ENCODE data around the gene CRYAB.

DNA sequence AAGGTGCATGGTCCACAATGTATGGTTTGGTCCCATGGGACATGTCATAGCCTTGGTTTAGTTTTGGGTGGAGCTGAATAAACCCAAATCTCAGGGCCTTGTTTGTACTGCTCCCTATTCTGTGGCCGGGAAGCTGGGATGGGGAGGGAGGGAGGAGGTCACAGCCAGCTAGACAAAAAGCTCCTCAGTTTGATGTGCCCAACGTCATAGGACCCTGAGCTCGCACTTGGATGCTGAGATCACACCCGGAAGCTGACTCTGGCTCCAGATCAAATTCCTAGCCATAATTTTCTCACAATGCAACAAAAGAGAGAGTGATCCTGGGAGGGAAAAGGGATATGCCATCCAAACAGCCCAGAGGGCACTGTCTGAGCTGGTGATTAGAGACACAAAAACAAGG, 2.4 kb upstream of the CRYAB start:
- TF ChIP-seq EZH2 (IDR thresholded peaks at IDR 0.05; ENCODE audit: low read length, unreplicated experiment) = no peak
- TF ChIP-seq, protein P1, sequence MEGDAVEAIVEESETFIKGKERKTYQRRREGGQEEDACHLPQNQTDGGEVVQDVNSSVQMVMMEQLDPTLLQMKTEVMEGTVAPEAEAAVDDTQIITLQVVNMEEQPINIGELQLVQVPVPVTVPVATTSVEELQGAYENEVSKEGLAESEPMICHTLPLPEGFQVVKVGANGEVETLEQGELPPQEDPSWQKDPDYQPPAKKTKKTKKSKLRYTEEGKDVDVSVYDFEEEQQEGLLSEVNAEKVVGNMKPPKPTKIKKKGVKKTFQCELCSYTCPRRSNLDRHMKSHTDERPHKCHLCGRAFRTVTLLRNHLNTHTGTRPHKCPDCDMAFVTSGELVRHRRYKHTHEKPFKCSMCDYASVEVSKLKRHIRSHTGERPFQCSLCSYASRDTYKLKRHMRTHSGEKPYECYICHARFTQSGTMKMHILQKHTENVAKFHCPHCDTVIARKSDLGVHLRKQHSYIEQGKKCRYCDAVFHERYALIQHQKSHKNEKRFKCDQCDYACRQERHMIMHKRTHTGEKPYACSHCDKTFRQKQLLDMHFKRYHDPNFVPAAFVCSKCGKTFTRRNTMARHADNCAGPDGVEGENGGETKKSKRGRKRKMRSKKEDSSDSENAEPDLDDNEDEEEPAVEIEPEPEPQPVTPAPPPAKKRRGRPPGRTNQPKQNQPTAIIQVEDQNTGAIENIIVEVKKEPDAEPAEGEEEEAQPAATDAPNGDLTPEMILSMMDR (conservative IDR thresholded peaks at IDR 0.05; ENCODE audit: low read depth, low read length) = no peak

Data from PC-3 (cell line).